ENCODE data around the gene C10orf143.
"Not testable (repeated sequence)": the region's sequence is repeated elsewhere in the genome, so short reads cannot be mapped to it uniquely, and the experiment has no call there.

C10orf143 gene

GRCh38 chr10:130110246-130111112 is at the start of gene C10orf143:
TSS of gene C10orf143 (minus strand) at chr10:130110830. CDS start at chr10:130110772, 58 bp downstream.
- peak; percentile 90 to 100 (median 97) for DNase-seq

- no peak for DNase-seq
Observed at GRCh38 chr10:130159192-130159794, 48.7 kb upstream of the C10orf143 start.

DNA sequence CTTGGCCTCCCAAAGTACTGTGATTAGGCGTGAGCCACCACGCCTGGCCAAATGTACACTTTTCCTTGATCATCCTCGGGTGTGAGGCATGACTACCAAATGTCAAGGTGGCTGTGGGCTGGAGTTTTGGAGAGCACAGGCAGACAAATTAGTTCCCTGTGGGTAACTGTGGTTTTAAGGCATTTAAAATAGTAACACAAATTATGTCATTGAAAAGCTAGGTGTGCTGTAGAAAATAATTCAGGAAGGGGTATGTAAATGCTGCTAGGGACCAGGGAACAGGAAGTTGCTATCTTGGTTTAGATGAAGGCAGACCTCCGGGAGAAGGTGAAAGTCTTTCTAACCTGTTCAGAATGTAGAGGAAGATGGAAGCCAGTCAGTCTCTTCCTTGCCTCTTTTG is 35.4 kb upstream of the C10orf143 start:
- DNase-seq = no peak

DNA sequence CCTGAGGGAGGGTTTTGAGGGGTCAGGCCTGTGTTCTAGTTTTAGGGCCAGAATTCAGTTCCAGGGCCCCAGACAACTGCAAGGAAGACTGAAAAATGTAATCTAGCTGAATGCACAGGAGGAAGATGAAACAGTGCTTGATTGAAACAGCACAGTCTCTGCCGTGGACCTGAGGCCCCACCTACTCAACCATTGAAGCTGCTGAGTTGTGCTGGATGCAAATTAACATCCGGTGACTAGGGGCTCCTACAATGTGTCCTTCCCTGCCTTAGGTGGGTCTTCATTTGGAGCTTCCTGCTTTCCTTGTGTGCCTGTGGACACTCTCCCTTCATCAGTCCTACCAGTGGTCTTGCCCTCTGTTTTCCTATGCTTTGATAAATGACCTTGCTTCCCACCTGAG is 31.2 kb upstream of the C10orf143 start:
- DNase-seq = no peak

GRCh38 chr10:130141460-130141859 is 30.8 kb upstream of the C10orf143 start:
- DNase-seq = no peak

DNA sequence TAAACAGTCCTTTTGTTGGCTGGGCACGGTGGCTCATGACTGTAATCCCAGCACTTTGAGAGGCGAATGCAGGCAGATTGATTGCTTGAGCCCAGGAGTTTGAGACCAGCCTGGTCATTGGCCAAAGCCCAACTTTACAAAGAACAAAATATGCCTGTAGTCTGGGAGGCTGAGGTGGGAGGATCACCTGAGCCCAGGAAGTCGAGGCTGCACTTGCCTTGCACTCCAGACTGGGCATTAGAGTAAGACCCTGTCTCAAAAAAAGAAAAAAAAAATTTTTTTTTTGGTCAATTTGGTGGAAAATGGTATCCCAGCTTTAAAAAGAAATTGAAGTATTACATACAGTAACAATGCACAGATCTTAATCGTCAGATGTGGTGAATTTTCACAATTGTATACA is 30.4 kb upstream of the C10orf143 start:
- DNase-seq = no peak

DNA sequence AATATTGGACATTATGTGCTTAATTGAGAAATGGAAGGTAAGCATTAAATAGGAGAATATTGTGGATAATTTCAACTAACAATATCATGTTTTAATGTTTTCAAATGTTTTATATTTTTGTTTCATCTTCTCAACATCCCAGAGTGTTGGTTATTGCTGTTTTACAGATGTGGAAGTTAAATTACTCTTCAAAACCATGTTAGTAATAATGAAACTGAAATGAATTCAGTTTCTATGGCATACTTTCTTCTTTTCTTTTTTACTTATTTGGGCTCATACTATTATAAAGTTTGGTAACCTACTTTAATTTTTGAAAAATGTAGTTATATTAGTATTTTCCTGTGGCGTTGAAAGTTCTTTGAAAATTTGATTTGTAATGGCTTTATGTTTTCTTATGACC is 29.8 kb upstream of the C10orf143 start:
- no peak for DNase-seq

- DNase-seq = no peak
Observed at GRCh38 chr10:130138479-130138866, 27.8 kb upstream of the C10orf143 start.

DNA sequence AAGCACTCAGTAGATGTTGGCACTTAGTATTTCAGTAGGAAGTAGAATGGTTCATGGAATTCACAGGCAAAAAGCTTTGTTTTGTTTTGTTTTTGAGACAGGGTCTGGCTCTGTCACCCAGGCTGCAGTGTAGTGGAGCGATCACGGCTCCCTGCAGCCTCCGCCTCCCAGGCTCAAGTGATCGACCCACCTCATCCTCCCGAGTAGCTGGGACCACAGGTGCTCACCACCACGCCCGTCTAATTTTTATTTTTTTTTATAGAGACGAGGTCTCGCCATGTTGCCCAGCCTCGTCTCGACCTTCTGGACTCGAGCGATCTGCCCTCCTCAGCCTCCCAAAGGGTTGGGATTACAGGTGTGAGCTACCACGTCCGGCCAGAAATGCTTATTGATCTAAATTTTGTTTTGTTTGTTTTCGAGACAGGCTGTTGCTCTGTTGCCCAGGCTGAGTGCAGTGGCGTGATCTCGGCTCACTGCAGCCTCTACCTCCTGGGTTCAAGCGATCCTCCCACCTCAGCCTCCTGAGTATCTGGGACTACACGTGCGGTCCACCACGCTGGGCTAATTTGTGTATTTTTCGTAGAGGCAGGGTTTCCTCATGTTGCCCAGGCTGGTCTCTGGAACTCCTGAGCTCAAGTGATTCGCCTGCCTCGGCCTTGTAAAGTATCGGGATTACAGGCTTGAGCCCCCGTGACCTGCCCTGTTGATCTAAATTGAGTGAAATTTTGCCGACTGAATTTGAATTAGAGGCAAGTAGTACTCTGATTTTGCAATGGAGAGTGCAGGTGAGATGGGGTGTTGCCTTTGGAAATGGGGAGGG is 27.2 kb upstream of the C10orf143 start:
- no peak for DNase-seq

- no peak for DNase-seq
Observed at GRCh38 chr10:130137090-130137448, 26.4 kb upstream of the C10orf143 start.

- DNase-seq = peak; percentile 8 to 88 (median 69)
Observed at GRCh38 chr10:130136226-130137089, 25.8 kb upstream of the C10orf143 start, which contains the start of gene GLRX3. TSS of gene GLRX3 (plus strand) at chr10:130136391. CDS start at chr10:130136421, 30 bp downstream.

DNA sequence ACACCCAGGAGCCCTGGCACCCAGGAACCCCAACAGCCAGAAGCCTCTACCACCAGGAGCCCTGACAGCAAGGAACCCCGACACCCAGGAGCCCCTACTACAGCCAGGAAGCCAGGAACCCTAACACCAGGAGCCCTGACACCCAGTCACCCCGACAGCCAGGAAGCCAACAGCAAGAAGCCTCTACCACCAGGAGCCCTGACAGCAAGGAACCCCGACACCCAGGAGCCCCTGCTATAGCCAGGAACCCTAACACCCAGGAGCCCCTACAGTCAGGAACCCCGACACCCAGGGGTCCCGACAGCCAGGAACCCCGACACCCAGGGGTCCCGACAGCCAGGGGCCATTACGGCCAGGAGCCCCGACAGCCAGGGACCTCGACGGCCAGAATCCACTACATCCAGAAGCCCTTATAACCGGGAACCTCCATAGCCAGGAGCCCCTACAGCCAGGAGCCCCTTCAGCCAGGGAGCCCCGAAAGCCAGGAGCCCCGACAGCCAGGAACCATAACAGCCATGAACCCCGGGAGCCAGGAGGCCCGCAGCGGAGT is 25.1 kb upstream of the C10orf143 start:
- DNase-seq = peak in 2 of 56 donors; percentile 30 to 48

GRCh38 chr10:130128922-130129321 is 18.3 kb upstream of the C10orf143 start:
- no peak for DNase-seq

DNA sequence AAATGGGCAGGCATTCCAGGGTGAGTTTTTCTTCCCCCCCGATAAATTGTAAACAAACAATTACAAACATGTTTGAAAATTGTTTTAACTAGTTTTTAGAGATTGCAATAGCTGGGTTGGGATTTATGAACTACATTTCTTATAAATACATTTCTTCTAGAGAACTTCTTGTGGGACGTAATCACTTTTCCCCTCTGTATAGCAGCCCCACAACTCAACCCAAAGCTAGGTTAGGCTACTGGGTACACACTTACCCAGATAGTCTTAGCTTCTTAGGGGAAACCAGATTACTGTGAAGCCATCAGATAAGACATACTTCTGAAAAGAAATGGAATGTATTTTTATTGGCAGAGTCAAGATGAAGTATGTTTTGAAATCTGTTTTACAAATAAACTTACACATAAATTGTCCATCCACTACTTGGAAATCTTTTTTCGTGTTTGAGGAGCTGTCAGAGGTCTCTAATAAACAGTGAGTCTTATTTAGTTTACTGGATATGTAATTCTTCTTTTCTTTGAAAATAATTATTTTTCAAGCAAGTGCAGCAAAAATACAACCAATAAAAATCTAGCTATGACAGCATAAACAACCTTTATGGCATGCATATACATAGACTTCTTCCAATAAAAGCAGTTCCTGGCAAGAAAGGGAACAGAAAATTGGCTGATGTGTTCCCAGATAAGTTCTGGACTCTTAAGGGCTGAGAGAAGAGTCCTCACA is 17.6 kb upstream of the C10orf143 start:
- DNase-seq = no peak

DNA sequence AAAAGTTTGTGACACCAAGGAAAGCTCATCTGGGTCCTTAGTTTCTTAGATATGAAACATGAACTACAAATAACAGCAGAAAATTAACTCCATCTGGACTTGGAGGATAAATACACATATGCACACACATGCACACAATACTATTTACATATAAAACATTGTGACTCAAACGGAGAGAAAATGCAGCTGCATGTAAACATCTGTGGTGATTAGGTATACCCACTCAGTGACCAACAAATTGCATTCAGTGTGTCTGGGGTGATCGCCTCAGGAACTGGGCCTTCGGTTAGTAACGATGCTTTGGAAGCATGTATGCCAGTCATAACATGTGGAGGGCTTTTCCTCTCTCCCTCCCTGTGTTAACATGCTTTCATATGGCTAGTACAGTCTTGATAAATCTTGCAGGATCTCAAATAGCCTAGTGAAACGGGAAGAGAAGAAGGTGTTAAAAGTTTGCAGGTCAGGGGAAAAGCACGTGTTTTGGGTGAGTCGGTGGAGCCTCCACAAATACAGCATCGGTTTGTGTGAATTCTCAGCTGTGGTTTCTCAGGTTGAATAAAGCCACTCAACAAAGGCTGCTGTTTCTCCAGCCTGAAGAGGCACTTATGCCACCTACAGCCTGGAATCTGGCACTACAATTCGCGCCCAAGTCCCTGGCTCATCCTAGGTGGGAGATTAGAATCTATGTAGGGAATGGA is 16.9 kb upstream of the C10orf143 start:
- peak in 34 of 56 donors; percentile 2 to 66 (median 24) for DNase-seq

- no peak for DNase-seq
Observed at GRCh38 chr10:130121486-130122079, 11.0 kb upstream of the C10orf143 start.

DNA sequence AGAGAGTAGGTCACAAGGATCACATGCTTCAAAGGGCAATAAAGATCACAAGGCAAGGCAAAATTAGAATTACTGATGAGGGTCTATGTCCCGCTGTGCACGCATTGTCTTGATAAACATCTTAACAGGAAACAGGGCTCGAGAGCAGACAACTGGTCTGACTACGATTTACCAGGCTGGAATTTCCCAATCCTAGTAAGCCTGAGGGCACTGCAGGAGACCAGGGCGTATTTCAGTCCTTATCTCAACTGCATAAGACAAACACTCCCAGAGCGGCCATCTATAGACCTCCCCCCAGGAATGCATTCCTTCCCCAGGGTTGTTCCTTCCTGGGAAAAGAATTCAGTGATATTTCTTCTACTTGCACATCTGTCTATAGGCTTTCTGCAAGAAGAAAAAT is 6.9 kb upstream of the C10orf143 start:
- DNase-seq = not testable (repeated sequence)

- DNase-seq = not testable (repeated sequence)
Observed at GRCh38 chr10:130116942-130117341, 6.3 kb upstream of the C10orf143 start.

GRCh38 chr10:130112821-130113220 is 2.2 kb upstream of the C10orf143 start:
- no peak for DNase-seq
